Measurements from ENCODE around the gene LRRC56.

Gene LRRC56

DNA sequence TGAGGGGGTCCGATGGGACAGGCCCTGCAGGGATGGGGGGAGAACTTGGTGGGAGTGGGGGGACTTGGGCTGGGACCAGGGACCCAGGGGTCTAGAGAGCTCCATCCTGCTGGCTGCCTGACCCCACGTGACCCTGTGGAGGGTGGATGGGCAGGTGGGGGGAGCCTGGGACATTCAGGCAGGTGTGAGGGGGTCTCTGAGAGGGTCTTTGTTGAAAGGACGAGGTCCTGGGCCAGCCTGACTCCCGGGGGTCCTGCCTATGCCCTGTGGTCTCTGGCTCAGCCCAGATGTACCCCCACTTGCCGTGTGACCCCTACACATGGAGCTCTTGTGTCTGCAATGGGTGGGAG is 7.5 kb downstream of the LRRC56 start:
- no peak for DNase-seq

GRCh38 chr11:545171-545570 is 7.8 kb downstream of the LRRC56 start:
- no peak for DNase-seq

DNA sequence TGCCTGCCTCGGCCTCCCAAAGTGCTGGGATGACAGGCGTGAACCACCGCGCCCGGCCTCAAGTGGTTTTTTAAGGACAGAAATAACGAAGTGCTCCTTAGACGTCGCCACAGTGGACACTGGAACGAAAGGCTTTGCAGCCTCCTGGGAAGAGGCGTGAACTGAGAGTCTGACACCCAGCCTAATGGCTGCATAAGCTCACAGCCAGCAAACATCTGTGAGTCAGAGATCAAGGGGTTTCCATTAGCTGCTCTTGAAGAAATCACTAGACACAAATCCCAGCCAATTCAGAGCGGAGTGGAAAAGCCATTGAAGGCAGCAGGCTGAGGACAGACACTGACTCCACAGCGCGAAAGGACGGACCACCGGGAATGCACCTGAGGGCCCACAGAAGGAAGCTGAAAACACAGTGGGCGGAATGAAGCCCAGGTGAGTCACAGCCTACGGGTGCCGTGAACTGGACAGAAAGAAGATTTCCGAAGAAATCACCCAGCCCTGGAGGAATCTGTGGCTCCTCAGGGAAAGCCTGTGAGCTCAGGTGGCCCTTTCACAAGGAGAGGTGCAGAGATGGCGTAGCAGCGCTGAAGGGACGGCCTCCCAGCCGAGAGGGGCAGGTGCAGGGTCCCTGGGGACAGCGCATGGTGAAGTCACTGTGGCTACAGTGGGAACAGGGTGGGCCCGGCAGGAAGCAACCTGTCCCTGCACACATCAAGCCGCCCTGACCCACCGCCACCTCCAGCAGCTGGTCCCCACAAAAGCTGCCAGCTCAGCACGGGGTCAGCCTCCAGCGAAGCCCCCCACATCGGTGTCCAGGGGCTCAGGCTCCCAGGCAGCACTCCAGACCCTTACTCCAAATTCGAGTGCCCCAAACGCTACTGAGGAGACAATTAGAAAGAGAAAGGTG is 11.6 kb downstream of the LRRC56 start:
- DNase-seq: no peak

DNA sequence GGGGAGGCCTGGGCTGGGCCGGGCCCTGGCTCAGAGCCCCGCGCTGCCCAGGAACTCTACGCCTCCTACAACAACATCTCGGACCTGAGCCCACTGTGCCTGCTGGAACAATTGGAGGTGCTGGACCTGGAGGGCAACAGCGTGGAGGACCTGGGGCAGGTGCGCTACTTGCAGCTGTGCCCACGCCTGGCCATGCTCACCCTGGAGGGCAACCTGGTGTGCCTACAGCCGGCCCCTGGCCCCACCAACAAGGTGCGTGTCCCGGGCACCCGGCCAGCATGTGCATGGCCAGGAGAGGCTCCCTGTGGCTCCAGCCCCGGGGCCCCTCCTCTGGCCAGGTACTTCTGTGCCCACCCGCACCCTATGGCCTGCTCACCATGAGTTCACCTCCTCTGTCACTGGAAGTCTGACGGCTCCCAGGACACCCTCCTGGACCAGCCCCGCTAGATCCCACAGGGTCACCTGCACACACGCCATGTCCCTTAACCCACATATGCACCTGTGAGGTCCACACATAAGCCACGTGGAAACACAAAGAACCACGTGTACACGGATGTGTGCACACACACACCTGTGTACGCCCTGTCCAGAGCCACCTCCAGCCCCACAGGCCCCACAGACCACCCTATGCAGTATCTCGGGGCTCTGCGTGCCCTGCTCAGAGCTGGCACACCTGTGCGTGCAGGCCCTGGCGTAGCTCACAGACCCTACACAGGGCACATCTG is 12.9 kb downstream of the LRRC56 start:
- no peak for DNase-seq

GRCh38 chr11:550746-551085 is 13.4 kb downstream of the LRRC56 start:
- no peak for DNase-seq

GRCh38 chr11:551131-551530 is 13.8 kb downstream of the LRRC56 start:
- no peak for DNase-seq

DNA sequence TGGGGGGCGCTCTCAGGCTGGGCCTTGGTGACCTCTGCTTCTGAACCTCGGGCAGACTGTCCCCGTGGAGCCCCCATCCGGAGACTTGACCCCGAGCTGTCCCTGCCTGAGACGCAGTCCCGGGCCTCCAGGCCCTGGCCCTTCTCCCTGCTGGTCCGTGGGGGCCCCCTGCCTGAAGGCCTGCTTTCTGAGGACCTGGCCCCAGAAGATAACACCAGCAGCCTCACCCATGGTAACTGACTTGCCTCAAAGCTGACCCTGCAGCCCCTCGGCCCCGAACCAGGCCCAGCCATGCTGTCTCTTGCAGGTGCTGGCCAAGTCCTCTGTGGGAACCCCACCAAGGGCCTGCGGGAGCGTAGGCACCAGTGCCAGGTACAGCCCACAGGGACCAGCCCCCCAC is 14.3 kb downstream of the LRRC56 start:
- DNase-seq: no peak

DNA sequence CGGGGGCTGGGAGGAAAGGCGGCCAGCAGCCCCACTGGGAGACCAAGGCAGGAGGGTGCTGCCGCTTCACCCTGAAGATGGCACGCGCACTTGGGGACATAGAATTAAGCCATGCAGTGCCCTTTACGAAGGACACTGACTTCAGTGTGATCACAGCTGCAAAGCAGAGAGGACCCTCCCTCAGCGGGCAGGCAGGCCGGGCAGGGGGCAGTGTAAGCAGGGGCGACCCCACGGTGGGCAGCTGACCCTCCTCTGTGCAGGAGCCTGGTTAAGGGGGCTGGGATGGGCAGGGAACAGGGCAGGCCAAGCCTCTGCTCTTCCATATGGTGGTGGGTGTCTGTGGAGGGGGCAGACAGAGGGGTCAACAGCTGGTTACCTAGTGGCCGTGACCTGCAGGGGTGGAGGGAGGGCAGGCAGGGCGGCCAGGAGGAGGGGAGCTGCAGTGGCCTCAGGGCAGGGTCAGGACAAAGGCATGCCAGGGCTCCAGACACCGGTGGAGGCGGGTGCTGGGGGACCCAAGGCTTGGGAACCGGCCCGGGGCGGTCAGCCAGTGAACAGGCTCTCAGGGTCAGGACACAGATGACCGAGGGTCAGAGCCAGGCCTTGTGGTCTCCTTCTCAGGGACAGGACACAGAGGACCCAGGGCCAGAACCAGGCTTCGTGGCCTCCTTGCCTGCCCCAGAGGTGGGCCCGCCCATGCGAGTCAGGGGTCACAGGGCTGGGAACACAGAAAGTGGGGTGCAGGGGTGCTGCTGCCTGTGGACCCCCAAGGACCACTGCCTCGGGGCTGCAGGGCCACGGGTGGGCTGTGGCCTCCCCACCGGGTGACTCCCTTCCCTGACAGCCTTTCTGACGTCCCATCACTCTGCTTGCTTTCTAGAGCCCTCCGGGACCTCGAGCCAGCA is 16.0 kb downstream of the LRRC56 start:
- no peak for DNase-seq

- no peak for DNase-seq
These were observed 16.6 kb downstream of the LRRC56 start for GRCh38 chr11:553988-554340.

DNA sequence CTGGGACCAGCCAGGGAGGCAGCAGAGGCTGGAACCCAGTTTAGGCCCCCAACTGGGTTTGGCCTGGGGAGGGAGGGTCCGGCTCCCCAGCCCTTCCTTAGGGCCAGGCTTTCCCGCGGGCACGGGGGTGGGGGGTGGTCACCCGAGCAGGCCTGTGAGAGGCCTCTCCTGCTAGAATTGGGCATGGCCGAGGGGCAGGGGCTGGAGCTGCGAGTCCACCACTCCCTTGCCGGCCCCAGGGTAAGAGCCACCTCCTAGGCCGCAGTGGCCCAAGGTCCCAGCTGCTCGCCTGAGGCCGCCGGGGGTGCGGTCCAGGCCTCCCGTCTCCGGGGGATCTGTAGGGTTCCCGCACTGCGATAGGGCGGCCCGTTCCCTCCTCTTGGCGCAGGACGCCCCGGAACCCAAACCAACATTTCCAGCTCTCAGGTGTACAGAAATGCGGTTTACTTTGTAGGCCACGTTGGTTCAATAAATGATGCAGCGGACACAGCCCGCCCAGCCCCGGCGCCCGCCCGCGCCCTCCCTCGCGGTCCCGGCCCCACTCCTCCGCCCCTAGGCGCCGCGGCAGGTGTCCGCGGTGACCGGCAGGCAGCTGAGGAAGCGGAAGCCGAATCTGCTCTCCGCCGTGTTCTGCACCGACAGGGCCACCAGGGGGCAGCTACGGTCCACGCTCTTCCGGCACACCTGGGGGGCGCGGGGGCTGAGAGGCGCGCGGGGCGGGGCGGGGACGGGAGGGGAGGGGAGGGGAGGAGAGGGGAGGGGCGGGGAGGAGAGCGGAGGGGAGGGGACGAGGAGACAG is 17.3 kb downstream of the LRRC56 start:
- peak; percentile 55 to 61 for DNase-seq

- no peak for DNase-seq
These were observed 18.0 kb downstream of the LRRC56 start for GRCh38 chr11:555227-555779.

DNA sequence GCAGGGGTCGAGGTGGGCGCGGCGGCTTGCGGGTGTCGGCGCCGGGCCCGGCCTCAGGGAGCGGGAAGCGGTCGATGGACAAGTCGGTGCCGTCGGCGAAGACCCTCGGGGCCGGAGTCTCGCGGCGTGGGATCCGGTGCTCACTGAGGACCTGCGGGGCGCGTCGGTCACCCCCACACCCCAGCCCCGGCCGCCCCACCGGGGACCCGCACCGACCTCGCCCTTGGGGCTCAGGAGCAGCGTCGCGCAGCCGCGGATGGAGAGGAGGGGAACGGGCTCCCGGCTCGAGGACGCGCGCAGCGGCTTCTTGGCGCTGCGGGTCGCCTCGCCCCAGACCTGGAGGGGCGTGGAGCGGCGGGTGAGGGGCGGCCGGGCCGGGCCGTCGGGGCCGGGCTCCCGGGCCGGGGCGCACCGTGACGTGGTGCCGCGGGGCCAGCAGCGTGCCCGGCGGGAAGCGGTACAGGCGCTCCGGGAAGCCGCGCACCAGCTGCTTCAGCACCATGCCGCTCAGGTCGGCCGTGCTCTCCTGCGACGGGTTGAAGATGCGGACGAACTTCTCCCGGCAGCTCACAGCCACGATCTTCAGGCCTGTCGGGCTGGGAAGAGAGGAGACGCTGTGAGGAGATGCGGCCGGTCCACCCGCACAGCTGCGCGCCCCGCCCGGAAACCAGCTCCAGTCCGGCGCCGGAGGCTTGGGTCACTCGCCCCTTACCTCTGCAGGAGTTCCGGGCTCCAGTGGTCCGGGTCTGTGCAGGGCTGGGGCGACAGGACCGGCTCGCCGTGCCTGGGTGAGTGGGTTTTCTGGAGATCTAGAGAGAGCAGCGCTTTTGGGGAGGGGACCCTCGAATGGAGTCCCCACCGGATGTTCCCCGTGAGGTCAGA is 18.7 kb downstream of the LRRC56 start:
- no peak for DNase-seq

DNA sequence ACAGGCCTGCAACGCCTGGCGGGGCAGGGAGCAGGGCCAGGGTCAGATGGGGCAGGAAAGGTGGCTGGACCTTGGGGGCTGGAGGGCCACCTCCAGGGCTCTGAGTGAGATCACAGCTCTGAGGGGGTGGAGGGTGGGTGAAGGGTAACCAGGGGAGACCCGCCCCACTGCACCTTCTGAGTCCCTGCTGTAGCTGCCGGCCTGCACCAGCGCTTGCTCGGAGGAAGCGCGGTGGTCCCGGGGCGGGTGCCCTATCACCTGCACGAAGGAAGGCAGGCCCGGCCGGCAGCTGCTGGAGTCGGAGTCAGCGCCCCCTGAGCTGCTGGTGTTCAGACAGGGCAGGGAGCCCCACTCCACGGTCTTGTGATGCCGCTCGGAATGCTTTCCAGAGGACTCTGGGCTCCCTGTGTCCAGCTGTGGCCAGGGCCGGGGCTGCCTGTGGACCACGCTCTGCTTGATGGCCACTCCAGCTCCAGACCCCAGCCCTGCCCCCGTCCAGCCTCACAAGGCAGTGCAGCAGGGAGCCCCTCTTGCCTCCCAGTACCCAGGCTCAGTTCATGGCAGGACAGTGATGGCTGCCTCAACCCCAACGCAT is 19.4 kb downstream of the LRRC56 start:
- DNase-seq: no peak

DNA sequence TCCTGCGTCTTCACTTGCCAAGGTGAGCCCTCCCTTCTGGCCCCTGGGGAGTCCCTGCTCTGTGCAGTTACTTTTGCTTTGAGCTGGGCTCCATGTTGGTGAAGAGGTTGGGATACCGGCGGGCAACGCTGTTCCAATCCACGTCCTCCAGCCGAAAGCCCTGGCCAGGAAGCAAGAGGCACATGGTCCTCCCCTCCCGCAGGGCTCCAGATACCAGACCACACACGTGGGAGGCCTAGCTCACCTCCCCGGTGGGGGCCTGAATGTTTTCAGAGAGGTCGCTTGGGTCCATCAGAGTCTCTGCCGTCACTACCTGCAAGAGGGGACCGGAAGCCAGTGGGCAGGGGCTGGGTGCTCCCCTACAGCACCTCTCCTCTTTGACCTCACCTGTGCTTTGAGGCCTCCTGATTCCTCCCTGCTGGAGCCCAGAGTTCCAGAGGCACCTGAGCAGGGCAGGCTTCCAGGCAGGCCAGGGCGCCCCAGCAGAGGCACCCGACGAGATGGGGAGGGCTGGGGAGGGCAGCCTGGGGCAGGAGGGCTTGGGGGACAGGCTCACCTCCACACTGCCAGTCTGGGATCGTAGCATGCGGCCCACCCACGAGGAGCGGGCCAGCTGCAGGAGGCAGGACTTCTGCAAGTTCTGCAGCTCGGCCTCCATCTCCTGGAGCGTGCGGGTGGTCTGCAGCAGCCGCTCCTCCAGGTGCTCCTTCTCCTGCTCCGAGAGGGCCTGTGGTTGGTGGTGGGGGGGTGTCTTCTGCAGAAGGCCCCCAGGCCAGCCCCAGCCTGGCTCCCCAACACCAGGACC is 20.2 kb downstream of the LRRC56 start:
- no peak for DNase-seq

- DNase-seq: no peak
These were observed 21.2 kb downstream of the LRRC56 start for GRCh38 chr11:558503-558902.

- DNase-seq: no peak
These were observed 21.8 kb downstream of the LRRC56 start for GRCh38 chr11:559020-559620.

DNA sequence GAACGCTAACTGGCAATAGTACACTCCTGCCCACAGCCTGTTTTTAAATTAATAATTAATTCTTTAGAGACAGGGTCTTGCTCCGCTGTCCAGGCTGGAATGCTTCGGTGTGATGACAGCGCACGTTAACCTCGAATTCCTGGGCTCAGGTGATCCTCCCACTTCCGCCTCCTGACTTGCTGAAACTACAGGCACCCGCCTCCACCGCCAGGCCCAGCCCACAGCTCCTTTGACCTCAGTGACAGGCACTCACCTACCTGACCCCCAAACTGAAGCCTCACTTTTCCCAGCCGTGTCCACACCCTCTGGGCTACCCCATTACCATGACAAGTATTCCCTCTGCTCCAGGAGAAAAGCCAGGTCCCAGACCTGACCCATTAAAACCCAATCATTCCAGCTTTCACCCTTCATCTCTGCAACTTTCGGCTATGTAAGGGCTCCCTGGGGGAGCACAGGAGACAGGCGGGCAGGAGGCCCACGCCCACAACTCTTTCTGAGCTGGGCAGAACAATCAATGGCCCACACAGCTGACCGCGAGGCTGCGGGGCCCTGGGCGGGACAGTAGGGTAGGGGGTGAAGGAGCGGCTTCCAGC is 22.5 kb downstream of the LRRC56 start:
- no peak for DNase-seq

- peak; percentile 87 to 89 for DNase-seq
These were observed 23.2 kb downstream of the LRRC56 start, which contains the start of the genes LMNTD2 and RASSF7 for GRCh38 chr11:560305-561147. LMNTD2 (minus strand) TSS chr11:560738; CDS start chr11:560716, 22 bp downstream. RASSF7 (plus strand) TSS chr11:560970; CDS start chr11:561769, 799 bp downstream.

Data from Kasumi-1 (cell line).